ENCODE results near the gene PDZD7.
A peak's percentile ranks its signal among the peaks of the same experiment; 100 is the strongest.
"Not testable (repeated sequence)": the region's sequence is repeated elsewhere in the genome, so short reads cannot be mapped to it uniquely, and the experiment has no call there.

PDZD7 gene

DNA sequence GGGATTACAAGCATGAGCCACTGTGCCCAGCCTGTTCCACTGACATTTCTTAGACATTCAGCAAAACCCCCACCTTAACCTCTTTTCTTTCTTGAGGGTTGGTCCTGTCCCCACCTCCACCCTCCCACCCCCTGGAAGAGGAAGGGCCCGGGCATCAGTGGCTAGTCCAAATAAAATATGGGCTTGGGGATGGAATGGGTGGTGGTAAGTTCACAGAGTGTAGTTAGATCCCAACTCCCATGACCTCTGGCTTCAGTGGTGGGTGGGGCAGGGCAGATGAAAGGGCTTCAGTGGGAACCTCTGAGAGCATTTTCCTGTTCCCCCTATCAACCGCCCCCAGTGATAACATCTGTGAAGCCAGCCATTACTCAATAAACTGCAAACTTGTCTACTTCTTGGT lies 9.9 kb upstream of the PDZD7 start:
- Mint-ChIP-seq H3K36me3 (peaks cover 32% of the 10 kb centered on the region), H3K4me1 (peaks cover 27% of the 10 kb centered on the region), H3K4me3 (no peak overlapping the region), H3K27ac (no peak overlapping the region), H3K27me3 (peaks cover 29% of the 10 kb centered on the region), H3K9me3 (no peaks in the 10 kb centered on the region)
- CTCF ChIA-PET: interaction anchor here (0.6 to 8.4 kb wide), 11 partner anchors 9 to 347 kb away, joined by 3 to 68 read pairs (median 25); partner anchors contain the start of genes KAZALD1, PDZD7 and SFXN3
- DNase-seq: no peak

DNA sequence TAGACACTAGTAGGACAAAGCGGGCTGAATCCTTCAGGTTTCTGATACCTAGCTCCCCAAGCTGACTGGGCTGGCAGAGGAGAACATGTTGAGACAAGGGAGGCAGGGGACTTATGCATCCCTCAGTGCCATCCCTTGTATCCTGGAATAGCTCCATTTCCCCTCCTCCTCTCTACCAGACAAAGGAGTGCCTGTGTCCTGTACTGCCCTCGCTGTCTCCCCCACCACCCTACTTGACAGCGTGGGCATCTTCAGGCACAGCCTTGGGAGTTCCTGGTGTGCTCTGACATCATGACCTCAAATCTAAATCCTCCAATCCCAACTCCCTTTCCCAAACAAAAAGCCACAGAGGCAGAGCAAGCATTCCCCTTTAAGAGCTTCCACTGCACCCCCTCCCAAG lies 9.1 kb upstream of the PDZD7 start:
- no peak overlapping the region for H3K27ac Mint-ChIP-seq
- peaks cover 27% of the 10 kb centered on the region for H3K4me1 Mint-ChIP-seq
- peaks cover 36% of the 10 kb centered on the region for H3K36me3 Mint-ChIP-seq
- CTCF ChIA-PET: interaction anchor here (0.7 to 8.4 kb wide), 11 partner anchors 9 to 286 kb away, joined by 3 to 68 read pairs (median 25); partner anchors contain the start of genes KAZALD1, PDZD7 and SFXN3
- H3K4me3 Mint-ChIP-seq: no peak overlapping the region
- H3K27me3 Mint-ChIP-seq: peaks cover 21% of the 10 kb centered on the region
- DNase-seq: no peak
- no peaks in the 10 kb centered on the region for H3K9me3 Mint-ChIP-seq

DNA sequence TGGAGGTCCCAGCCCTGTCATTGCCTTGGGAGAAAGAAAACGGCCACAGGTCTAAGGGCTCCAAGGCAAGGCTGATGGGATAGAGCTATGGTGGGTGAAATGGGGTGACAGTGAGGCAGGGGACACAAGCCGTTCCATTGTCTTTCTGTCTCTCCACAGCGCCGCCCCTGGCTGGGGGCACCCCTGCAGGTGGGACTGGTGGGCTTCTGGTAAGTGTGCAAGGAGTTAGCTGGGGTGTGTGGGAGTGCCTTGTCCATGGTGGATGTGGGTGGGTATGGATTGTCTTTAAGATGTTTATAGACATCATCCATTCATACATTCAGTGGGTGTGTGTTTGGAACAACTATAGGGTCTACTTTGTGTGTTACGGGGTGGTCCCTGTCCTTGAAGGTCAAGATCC lies 7.6 kb upstream of the PDZD7 start:
- peaks cover 40% of the 10 kb centered on the region for H3K36me3 Mint-ChIP-seq

DNA sequence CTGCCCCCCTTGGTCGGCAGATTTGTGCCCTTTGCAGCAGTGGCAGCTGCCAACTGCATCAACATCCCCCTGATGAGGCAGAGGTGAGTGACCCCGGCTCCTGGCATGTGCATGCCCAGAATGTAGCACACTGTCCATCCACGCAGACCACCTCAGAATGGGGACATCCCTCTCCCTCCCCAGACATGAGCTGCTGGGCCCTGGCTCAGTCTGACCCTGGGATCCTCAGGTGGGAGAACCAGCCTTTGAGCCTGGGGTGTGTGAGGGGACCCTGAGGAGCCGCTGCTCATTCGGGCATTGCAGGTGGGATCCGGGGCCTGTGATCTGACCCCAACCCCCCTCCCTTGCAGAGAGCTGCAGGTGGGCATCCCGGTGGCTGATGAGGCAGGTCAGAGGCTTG lies 5.8 kb upstream of the PDZD7 start:
- Mint-ChIP-seq H3K4me1 (peaks cover 26% of the 10 kb centered on the region), H3K9me3 (no peaks in the 10 kb centered on the region), H3K36me3 (peaks cover 43% of the 10 kb centered on the region), H3K4me3 (no peak overlapping the region), H3K27ac (peak overlapping the region; percentile 24), H3K27me3 (no peaks in the 10 kb centered on the region)
- no peak for DNase-seq
- CTCF ChIA-PET: interaction anchor here (1.4 kb wide), 1 partner anchor 10 kb away, joined by 3 read pairs; no protein-coding TSS in a partner anchor

More for the DNA sequence above, 7.6 kb upstream of the PDZD7 start:
- no peaks in the 10 kb centered on the region for H3K9me3 Mint-ChIP-seq
- no peak overlapping the region for H3K27ac Mint-ChIP-seq
- DNase-seq: no peak
- CTCF ChIA-PET: interaction anchor here (1.0 to 6.8 kb wide), 7 partner anchors 13 to 58 kb away, joined by 3 to 68 read pairs (median 25); no protein-coding TSS in a partner anchor
- H3K4me1 Mint-ChIP-seq: peaks cover 31% of the 10 kb centered on the region
- no peak overlapping the region for H3K4me3 Mint-ChIP-seq
- H3K27me3 Mint-ChIP-seq: peaks cover 9% of the 10 kb centered on the region

DNA sequence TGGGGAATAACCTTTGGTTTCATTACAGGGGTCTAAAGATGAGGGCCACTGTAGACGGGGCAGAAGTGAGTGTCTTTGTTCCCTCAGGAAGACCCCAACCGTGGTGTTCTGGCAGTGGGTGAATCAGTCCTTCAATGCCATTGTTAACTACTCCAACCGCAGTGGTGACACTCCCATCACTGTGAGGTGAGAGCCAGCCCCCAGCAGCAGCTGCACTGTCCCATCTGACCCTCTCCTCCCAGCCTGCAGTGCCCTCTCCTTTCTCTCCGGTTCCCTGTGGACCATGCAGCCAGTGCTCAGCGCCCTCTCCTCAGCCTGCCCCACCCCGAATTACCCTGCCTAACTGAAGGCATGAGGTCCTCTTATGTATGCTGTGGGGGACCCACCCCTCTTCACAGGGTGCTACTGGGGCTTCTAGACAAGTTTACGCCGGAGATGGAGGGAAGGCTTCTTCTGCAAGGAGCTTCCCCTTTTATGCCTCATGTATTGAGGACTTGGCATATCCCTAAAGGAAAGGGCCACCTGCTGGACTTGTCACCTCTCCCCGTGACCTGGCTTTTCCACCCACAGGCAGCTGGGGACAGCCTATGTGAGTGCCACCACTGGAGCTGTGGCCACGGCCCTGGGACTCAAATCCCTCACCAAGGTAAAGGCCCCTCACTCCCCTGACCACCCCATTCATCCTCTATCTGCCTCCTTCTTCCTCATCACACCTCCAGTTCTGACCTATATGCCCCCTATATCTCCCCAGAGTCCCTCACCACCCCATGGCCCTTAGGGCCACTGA lies 5.2 kb upstream of the PDZD7 start:
- no peak overlapping the region for H3K4me3 Mint-ChIP-seq
- no peak for DNase-seq
- H3K9me3 Mint-ChIP-seq: no peaks in the 10 kb centered on the region
- peak overlapping the region; percentile 24 for H3K27ac Mint-ChIP-seq
- peaks cover 41% of the 10 kb centered on the region for H3K36me3 Mint-ChIP-seq
- CTCF ChIA-PET: interaction anchor here (0.8 to 1.4 kb wide), 2 partner anchors 9 to 16 kb away, joined by 3 read pairs; no protein-coding TSS in a partner anchor
- H3K27me3 Mint-ChIP-seq: peaks cover under 1% of the 10 kb centered on the region
- peaks cover 23% of the 10 kb centered on the region for H3K4me1 Mint-ChIP-seq

DNA sequence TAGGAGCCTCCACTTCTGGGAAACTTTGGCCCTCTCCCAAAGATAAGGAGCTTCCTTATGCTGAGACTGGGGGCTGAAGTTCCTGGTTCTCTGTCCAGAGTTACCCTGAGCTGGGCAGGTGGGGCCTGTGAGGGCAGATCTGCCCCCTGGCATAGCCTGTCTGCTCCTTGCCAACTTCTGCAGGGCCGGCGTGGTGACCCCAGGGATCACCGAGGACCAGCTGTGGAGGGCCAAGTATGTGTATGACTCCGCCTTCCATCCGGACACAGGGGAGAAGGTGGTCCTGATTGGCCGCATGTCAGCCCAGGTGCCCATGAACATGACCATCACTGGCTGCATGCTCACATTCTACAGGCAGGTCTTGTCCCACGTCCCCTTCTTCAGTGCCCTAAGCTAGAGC lies 4.4 kb upstream of the PDZD7 start:
- peaks cover 7% of the 10 kb centered on the region for H3K27me3 Mint-ChIP-seq
- no peak overlapping the region for H3K4me3 Mint-ChIP-seq
- H3K27ac Mint-ChIP-seq: no peak overlapping the region
- CTCF ChIA-PET: interaction anchor here (0.8 to 1.8 kb wide), 5 partner anchors 16 to 107 kb away, joined by 3 to 6 read pairs (median 3); partner anchors contain the start of gene LZTS2
- H3K4me1 Mint-ChIP-seq: peaks cover 25% of the 10 kb centered on the region
- H3K9me3 Mint-ChIP-seq: no peaks in the 10 kb centered on the region
- H3K36me3 Mint-ChIP-seq: peaks cover 39% of the 10 kb centered on the region
- no peak for DNase-seq

DNA sequence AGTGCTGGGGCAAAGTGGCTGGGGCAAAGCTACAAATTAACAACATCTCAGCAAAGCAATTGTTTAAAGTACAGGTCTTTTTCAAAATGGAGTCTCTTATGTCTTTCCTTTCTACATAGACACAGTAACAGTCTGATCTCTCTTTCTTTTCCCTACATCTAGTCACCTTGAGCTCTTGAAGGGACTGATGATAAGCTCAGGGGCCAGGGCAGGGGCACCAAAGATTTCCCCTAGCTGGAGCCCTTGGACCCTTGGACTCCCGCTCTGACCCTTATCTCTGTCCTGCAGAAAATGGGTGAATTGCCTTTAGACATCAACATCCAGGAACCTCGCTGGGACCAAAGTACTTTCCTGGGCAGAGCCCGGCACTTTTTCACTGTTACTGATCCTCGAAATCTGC lies 3.5 kb upstream of the PDZD7 start:
- CTCF ChIA-PET: interaction anchor here (0.6 to 1.8 kb wide), 5 partner anchors 15 to 108 kb away, joined by 3 to 6 read pairs (median 3); partner anchors contain the start of gene LZTS2
- not testable (repeated sequence) for H3K27ac Mint-ChIP-seq, H3K9me3 Mint-ChIP-seq, H3K4me3 Mint-ChIP-seq, DNase-seq
- Mint-ChIP-seq H3K4me1 (peaks cover 25% of the 10 kb centered on the region), H3K27me3 (peaks cover 16% of the 10 kb centered on the region), H3K36me3 (peaks cover 39% of the 10 kb centered on the region)

DNA sequence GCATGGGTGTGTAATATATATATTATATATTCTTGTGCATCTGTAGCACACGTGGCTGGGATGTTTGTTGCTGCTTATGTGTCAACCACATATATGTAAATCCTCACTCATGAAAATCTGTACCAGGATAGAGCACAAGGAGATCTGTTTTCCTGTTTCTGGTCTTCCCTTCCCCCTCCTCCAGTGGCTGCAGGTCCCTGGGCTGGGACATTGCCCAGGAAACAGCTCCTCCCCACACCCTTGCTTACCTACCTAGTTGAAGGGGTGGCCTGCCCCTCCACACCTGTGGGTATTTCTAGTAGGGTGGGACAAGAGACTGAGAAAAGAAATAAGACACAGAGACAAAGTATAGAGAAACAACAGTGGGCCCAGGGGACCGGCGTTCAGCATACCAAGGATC lies 2.3 kb upstream of the PDZD7 start:
- Mint-ChIP-seq H3K27me3 (peaks cover 28% of the 10 kb centered on the region), H3K27ac (peak overlapping the region; percentile 91), H3K9me3 (no peaks in the 10 kb centered on the region), H3K36me3 (peaks cover 32% of the 10 kb centered on the region), H3K4me3 (peak overlapping the region; percentile 81), H3K4me1 (peaks cover 25% of the 10 kb centered on the region)
- DNase-seq: no peak
- CTCF ChIA-PET: no interaction called here

DNA sequence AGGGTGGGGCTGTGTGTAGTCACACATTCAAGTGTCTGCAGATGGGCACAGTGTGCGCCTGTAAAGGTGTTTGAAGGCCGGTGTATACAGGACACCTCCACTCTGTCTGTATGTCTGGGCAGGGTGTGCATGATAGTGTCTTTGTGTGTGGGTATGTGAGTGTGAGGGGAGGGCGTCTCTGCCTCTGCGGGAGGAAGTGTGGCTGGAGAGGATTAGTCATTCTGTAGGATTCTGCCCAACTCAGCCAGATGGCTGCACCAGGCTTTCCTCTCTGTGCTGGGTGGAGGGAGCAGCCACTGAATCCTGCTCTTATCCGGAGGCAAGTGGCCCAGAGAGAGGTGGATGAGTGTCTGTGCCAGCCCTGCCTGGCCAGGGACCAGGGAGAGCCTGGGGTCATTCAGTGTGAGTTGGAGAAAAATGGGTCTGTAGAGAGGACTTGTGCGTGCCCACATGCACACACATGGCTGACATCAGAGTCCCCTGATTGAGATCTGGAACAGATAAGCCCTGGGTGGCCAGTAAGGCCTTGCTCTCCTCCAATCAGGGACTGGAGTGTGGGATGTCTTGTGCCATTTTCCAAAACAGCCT lies 1.8 kb upstream of the PDZD7 start:
- Mint-ChIP-seq H3K4me3 (peak overlapping the region; percentile 81), H3K27ac (peak overlapping the region; percentile 91), H3K27me3 (peaks cover 32% of the 10 kb centered on the region), H3K9me3 (no peaks in the 10 kb centered on the region), H3K36me3 (peaks cover 26% of the 10 kb centered on the region), H3K4me1 (peaks cover 25% of the 10 kb centered on the region)
- CTCF ChIA-PET: interaction anchor here (1.1 to 8.1 kb wide), 4 partner anchors 10 to 35 kb away, joined by 3 to 98 read pairs (median 16); no protein-coding TSS in a partner anchor
- peak; percentile 56 for DNase-seq

DNA sequence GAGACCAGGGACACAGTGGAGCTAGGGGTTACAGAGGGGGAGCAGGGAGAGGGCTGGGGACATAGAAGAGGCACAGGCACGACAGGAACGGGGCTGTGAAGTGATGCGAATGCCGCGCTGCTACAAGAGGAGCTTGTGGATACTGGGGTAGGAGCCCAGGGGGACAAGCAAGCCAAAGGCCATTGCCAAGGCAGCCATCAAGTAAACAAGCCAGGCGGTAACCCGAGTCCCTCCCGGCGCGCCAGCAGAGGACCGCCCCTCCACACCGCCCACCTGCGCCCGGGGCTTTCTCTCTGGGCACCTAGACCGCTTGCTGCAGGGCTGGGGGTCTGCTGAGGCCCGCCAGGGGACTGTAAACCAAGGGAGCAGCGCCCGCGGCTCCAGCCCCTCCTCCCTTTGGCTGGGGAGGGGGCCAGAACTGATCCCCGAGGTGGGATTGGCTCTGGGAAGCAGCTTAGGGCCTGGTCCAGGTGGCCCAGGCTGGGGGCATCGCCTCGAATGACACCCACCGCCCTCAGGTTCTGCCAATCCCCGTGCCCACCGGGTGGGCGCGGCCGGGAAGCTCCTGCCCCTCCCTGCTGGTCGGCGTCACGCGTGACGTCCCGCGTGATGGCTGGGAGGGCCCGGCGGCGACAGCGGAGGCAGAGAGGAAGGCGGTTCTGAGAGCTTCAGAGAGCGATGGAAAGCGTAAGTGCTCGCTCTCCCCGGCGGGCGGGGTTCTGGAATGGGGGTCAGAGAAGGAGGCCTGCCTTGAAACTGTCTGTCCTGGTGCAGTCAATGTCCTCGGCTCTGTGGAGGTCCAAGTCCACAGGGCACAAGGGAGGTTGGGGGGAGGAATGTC lies 1.1 kb upstream of the PDZD7 start:
- peak; percentile 91 for DNase-seq
- H3K4me3 Mint-ChIP-seq: peak overlapping the region; percentile 81
- CTCF ChIA-PET: interaction anchor here (0.9 to 8.1 kb wide), 8 partner anchors 8 to 37 kb away, joined by 3 to 98 read pairs (median 7); no protein-coding TSS in a partner anchor
- peaks cover 37% of the 10 kb centered on the region for H3K27me3 Mint-ChIP-seq
- H3K4me1 Mint-ChIP-seq: peaks cover 25% of the 10 kb centered on the region
- no peaks in the 10 kb centered on the region for H3K9me3 Mint-ChIP-seq
- H3K36me3 Mint-ChIP-seq: peaks cover 20% of the 10 kb centered on the region
- H3K27ac Mint-ChIP-seq: peak overlapping the region; percentile 96

DNA sequence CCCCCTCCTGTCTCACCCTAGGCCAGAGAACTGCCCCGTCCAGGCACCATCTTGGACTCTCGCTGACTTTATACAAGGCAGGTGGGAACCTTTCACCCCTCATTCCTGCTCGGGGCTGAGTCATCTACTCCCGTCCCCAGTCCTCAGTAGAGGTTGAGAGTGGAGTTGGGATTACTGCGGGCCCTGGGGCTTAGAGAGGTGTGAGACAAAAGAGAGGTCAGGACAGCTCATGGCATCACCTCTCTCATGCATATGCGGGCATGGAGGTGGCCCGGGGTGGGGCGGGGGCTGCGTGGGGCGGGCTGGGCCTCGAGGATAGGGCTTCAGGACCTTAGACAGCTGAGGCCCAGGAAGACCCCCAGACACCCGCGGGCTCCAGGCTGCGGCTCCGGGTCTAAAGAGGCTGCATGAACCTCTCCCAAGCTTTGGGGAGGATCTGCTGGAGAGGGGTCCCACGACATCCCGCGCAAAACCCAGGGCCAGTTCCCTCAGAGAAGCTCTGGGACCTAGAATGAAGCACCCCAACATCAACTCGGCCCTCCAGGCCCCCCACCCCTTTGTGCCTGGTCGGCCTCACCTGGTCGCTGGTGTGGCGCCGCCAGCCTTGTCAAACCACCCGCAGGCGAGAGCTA lies 317 bp downstream of the PDZD7 start:
- peaks cover 25% of the 10 kb centered on the region for H3K4me1 Mint-ChIP-seq
- CTCF ChIA-PET: interaction anchor here (0.6 to 8.1 kb wide), 8 partner anchors 9 to 1108 kb away, joined by 3 to 98 read pairs (median 7); no protein-coding TSS in a partner anchor
- peaks cover 42% of the 10 kb centered on the region for H3K27me3 Mint-ChIP-seq

DNA sequence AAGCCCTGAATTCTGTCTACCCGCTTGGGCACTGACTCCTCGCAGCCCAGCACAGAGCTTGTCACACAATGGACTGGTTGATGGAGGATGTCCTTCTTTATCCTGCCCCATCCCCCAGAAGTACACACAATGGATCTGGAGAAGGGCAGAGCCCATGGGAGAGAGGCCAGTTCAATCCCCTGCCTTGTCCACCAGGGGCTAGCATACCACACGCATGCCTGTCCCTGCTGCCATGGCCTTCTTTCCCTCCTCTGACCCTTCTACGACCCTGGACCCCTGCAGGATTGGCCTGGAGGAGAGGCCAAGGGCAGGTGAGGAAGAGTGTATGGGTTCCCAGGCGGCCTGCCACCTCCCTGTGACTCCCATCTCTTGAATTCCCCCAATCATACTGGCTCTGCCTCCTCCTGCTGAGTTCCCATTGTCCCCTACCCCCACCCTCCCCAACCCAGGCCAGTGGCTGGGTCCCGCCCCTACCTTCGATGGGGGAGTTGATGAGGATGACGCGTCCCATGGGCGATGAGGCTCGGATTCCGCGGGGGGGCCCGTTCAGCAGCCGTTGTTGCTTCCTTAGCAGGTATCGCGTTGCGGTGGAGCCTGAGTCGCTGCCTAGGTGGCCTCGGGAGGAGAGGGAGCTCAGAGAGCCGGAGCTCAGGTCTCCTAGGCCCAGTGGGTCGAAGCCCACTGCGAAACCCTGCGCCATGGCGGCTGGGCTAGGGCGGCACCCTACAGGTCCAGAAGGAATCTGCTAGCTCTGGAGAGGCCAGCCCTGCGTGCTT lies 1.2 kb downstream of the PDZD7 start:
- H3K36me3 Mint-ChIP-seq: peaks cover 6% of the 10 kb centered on the region
- H3K4me1 Mint-ChIP-seq: peaks cover 25% of the 10 kb centered on the region
- no peak overlapping the region for H3K27ac Mint-ChIP-seq
- no peak overlapping the region for H3K4me3 Mint-ChIP-seq
- H3K9me3 Mint-ChIP-seq: no peaks in the 10 kb centered on the region
- CTCF ChIA-PET: interaction anchor here (2.8 to 8.1 kb wide), 2 partner anchors 10 to 13 kb away, joined by 10 to 98 read pairs; no protein-coding TSS in a partner anchor
- no peak for DNase-seq
- H3K27me3 Mint-ChIP-seq: peaks cover 42% of the 10 kb centered on the region

More for the DNA sequence above, 317 bp downstream of the PDZD7 start:
- DNase-seq: no peak
- H3K36me3 Mint-ChIP-seq: peaks cover 9% of the 10 kb centered on the region
- H3K4me3 Mint-ChIP-seq: peak overlapping the region; percentile 81
- peak overlapping the region; percentile 96 for H3K27ac Mint-ChIP-seq
- no peaks in the 10 kb centered on the region for H3K9me3 Mint-ChIP-seq

All from activated naive CD4-positive, alpha-beta T cell treated with anti-CD3 and anti-CD28 coated beads, Interleukin-2, amount 10 ng/mL, durations not matched to agents 7 days and 5 days (primary cell).